Sigmoid colon (tissue), 4 donors: ENCODE results near the gene GSTT2B.

Experiments used
- POLR2AphosphoS5 ChIP-seq, 4 donors: sonication (generic); formaldehyde crosslinking; IDR thresholded peaks; one replicate each; pipeline ENCODE4 v1.6.1; 2017; ENCODE audit warnings: antibody characterized with exemption in 4 of 4
- TF ChIP-seq, protein P1 (sequence below), 4 experiments: fragments of 450-650 bp in 3 of 4; fragments of 200-600 bp in 1 of 4; IDR thresholded peaks; one replicate each; pipeline ENCODE4 v1.5.1; 2016 to 2019; ENCODE audit warnings: antibody characterized with exemption in 4 of 4, mild to moderate bottlenecking in 3 of 4, moderate library complexity in 2 of 4

DNA sequence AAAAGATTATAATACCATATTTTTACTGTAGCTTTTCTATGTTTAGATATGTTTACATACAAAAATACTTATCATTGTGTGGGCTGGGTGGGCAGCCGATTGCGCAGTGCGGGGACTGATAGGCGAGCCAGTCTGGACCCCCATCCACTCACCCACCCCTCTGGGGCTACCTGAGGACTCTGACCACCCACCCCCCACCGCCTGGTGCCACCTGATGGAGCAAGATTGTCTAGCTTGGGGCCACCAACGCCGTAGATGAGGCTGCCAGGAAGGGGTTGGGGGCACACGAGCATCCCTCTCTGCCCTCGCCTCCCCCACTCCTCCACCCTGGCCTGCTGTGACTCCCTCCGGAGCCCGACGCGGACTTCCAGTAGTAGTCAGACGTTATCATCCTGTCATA lies 34.4 kb downstream of the GSTT2B start:
- TF ChIP-seq, protein P1, sequence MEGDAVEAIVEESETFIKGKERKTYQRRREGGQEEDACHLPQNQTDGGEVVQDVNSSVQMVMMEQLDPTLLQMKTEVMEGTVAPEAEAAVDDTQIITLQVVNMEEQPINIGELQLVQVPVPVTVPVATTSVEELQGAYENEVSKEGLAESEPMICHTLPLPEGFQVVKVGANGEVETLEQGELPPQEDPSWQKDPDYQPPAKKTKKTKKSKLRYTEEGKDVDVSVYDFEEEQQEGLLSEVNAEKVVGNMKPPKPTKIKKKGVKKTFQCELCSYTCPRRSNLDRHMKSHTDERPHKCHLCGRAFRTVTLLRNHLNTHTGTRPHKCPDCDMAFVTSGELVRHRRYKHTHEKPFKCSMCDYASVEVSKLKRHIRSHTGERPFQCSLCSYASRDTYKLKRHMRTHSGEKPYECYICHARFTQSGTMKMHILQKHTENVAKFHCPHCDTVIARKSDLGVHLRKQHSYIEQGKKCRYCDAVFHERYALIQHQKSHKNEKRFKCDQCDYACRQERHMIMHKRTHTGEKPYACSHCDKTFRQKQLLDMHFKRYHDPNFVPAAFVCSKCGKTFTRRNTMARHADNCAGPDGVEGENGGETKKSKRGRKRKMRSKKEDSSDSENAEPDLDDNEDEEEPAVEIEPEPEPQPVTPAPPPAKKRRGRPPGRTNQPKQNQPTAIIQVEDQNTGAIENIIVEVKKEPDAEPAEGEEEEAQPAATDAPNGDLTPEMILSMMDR (IDR thresholded peaks at IDR 0.05) = no peak
- no peak for TF ChIP-seq POLR2AphosphoS5 (IDR thresholded peaks at IDR 0.05)
